CD4-positive, alpha-beta T cell treated with Interleukin-1 beta for 1 hour (primary cell): ENCODE measurements around the gene ZNF692.

Experiments
- DNase-seq, 2 donors: peaks; one replicate each; pipeline ENCODE4 v3.0.0-alpha.2; 2020 to 2022

The ZNF692 gene

DNA sequence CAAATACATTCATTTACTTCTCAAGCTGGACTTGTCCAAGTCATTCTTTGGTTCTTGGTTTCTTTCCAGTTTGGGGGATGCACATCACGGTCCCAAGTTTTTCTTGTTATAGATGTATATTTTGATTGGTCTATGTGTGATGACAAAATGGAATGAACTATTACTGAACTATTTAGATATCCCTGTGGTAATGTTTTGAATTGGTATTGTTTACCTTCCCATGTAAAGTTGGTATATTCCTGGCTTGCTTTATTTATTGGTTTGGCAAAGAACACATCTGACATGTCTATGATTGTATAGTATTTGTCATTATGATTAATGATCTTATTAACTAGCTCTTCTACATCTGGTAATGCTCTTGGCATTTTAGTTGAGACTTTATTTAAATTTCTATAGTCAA is 22.4 kb upstream of the ZNF692 start:
- DNase-seq: no peak

DNA sequence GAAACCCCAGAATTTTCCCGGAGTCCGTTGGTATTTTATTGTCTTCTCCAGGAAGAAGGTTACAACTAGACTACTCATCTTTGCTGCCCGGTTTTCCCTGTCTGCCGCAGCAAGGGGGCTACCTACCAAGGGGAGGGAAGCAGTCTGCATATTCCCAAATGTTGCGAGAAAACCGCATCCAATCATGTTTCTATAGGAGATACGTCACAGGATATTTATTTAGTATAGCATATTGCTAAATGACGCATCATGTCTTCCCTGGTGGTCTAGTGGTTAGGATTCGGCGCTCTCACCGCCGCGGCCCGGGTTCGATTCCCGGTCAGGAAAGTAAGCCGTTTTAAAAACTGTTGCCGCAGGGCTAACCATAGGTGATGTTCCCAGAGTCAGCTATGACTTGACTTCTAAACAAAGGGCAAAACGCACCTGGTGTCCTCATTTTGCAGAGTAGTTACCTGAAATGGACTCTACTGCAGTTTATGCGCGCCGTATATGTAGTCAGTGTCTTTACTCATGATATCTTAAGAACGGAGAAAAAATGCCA is 15.2 kb upstream of the ZNF692 start:
- DNase-seq: peak; percentile 86 to 90

DNA sequence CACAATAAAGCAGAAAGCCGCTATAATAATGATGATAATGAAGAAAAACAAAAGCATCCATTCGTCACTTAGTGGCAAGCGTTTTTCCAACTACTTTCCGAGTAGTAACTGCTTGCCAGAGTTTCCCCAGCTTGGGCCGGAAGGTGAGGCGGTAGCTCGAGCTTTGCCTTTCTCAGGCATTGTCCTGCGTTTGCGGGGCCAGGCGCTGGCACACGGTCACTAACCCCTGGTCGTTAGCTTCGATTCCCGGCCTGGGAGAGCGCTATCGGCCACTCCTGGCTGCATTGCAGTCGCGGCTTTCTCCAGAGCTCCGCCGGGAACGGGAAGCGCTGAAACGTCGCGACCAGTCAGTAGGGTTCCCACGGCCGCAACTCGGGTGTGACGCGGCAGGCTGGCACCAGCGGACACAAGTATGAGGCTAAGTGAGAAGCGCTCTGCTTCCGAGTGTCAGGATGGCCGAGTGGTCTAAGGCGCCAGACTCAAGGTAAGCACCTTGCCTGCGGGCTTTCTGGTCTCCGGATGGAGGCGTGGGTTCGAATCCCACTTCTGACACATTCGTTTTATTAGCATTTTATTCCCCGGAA is 14.6 kb upstream of the ZNF692 start:
- DNase-seq: peak; percentile 94

DNA sequence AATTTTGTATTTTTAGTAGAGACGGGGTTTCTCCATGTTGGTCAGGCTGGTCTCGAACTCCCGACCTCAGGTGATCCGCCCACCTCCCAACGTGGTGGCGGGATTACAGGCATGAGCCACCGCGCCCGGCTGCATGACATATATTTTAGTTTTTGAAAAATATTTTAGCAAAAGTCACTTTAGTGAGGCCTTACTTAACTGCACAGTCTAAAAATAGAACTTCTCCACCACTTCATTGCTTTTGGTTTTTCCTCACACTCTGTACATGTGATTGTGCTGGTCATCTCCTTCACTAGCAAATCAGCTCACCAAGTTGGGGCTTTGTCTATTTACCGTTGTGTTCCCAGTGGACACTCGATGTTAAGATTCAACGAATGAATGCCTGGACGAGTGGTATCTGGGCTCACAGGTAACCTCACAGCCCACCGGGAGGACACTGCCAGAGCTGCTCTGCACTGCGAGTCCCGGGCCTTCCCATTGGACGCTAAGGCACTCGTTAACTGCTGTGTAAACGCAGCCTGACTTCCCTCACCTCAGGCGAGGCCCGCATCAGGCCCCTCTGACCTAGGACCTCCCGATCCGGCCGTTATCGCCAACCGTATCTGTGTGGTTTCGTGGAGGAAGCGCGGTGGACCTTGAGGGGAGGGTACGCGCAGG is 14.0 kb upstream of the ZNF692 start:
- DNase-seq: peak; percentile 41 to 45

DNA sequence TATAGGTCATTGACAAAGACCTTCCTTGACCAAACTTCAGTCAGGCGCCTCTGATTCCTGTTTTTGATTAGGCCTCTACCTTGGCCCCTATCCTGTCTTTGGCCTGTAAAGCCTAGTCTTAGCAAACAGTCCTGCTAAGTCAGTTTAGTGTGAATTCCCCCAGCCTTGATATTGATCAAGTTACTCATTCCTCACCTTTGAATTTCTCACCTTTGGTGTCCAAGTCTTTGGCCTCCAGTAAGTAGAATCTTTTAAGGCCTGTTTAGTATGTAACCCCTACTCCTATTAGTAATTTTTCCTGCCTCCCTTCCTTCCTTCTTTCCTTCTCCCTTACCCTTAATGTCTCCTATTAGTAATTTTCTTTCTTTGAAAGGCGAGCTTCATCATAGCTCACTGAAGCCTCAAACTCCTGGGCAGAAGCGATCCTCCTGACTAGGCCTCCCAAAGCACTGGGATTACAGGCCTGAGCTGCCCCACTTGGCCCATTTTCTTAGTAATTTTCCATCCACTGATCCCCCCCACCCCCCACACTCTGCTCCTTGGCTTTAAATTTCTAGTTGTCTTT is 13.0 kb upstream of the ZNF692 start:
- DNase-seq: no peak

DNA sequence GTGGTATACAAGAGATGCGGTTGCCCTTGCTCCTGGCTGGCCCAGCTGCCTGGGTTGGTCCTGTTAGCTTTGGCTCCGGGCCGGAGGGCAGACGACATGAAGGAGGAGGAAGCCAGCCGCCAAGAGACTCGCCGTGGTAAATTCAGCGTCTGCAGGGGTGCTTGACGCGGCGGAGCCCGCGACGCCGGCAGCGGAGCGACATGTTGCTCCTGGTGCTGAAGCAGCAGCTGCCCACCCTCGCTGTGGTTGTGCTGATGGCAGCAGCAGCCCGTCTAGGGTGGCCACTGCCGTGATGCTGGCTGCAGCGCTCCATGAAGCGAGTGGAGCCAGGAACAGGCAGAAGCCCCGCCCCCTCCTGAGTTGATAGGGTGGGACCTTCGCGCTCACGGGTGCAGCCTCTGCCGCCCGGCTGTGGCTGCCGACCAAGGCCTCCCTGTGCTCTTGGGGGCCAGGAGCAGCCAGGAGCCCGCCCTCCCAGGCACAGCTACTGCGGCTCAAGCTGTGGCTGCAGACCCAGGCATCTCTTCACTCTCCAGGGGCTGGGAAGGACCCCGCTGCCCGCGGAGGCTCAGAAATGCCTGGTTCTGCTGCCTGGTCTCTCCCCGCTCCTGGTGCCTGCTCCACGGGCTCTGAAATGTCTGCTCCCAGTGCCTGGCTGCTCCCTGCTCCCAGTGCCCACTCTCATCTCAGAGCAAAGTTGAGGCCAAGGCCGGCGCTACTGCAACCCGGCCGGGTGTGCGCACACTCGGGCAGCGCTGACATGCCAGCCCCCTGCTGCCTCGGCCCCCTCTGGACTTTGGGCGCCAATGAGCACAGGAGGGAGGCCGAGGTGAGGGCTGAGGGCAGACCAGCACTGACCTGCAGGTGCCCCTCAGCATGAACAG is 4.4 kb upstream of the ZNF692 start:
- peak; percentile 81 to 83 for DNase-seq

DNA sequence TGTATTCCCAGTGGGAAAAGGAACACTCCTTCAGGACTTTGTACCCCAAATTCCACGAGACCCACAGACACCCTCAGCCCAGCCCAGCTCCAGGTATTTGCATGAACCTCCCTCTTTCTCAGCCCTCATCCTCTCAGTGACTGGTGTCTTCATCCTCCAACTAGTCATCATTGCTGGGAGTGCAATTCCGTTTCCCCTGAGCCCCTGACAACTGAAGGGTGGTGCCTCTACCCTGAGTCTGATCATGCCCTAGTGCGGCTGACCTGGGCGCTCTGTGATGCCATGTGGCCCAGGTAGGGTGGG is 3.8 kb upstream of the ZNF692 start:
- DNase-seq: no peak

DNA sequence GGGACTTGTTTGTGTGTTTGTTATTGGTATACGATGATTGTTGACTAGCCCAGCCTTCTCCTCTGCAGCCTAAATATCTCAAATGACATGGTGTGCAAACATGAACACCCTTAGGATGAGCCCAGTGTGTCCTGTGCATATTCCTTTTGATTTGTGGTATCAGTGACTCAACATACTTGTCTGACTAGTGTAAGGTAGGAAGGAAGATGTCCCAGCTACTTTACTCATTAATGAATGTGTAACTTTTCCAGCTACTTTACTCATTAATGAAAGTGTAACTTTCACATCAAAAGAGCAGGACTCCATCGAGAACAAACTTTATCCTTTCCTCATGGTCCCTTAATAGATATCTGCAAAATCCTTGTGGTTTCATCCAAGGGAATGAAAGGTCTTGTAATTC is 2.7 kb upstream of the ZNF692 start:
- no peak for DNase-seq

DNA sequence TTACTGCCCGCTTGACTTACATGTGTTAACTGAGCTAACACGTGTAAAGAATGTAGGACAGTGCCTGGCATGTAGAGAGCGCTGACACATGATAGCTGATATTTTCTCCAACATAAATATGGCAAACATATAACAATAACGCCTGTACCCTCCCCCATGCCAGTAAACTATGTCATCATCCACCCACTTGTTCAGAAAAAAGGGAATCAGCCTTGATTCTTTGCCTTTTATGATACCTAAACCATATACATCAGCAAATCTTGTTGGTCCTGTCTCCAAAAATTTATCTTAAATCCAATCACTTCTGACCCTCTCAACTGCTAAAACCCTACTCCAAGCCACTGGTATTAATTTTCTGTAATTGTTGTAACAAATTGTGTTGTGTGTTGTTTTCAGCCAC is 1.1 kb upstream of the ZNF692 start:
- DNase-seq: no peak

DNA sequence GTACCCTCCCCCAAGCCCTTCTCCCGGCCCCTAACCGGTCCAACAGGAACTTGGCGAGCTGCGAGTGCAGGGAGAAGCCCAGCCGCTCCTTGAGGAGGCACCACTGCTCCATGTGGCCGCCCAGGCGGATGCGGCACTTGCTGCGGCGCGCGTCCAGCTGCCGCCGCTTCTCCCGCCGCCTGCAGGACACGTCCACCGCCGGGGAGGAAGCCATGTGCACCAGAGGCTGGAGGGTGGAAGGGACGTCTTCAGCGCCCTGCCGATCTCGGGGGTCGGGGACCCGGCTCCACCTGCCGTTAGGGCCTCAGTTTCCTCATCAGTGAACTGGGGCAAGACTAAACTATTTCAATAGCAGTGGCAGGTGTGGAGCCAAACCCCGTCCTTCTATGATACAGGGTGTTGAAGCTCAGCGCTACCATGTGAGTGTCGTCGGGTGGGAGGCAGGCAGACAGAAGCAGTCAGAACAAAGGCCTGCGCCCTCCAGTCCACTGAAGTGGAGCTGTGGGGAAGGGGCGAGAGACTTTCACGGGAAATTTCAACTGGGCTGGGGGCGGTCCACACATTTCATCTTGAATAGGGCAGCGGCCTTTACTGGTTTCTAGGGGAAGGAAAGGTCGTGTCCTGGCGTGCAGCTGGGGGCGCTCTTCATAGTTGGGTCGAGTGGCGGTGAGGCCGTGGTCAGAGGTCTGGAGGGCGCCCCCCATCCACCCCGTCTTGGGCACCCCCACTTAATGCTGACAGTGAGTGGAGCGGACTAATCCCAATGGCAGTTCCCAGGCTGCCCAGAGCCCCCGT is 592 bp downstream of the ZNF692 start:
- DNase-seq: peak; percentile 21 to 33

DNA sequence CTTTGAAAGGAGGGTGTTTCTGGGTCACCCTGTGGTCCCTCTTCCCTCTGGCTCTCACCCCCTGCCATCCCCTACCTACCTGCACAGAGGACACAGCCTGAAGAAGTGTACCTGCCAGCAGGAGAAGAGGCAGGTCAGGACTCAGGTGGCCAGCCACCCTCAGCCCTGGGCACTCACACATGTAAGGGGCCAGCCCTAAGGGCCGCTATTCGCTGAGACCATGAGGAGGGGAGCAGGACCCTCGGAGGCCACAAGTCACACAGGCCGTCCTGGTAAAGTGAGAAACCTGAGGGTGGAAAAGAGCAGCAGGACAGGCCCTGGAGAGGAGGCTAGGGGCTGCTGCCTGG is 1.2 kb downstream of the ZNF692 start:
- no peak for DNase-seq

DNA sequence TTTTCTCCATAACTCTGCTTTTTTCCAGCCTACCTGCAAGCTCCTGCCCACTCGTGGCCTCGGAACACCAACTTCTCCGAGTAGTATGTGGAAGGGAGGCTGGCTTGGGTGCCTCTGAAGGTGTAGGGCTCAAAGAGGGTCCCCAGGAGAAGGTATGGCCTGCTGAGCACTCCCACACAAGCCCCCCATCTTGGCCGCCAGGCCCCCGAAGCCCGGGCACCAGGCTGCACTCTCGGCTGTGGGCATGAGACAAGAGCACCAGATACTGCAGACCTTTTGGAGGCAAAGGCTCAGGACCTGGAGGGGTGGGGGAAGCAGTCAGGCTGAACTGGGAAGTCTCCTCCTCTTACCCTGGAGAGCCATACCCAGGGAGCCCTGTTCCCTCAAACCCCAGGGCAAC is 1.7 kb downstream of the ZNF692 start:
- no peak for DNase-seq

DNA sequence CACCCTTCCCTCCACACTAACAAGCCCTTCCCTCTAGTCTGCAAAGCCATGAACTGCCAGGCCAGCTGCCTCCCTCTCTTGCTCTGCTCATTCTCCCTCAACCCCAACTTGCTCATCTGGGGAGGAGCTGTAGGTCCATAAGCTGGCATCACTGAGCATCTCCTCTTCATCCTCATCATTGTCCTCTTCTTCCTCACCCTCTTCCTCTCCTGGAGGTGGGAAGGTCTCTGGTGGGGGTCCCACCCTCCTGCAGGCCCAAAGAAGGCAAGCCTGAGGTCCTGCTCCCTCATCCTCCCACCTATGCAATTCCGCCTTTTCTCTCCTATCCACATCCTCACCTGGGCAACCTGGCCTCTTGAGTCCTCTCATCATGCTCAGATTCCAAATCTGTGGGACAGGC is 2.7 kb downstream of the ZNF692 start:
- DNase-seq: no peak

DNA sequence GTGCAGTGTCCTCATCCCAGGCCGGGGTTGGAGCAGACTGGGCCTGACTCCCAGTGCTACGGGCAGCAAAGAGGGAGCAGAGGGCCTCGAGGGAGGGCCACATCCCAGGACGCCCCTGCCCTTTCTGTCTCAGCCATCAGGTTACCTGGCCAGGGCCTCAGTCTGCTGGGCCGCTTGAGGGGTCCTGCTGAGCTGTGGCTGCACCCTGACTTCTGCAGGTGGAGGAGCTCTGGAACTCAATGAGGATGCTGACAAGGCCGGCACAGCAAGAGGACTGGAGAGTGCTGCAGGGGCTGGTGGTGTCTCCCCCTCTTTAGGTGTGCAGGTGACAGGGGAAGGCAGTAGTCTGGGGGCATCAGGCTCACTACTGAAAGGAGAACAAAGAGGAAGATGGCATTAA is 3.3 kb downstream of the ZNF692 start:
- no peak for DNase-seq

DNA sequence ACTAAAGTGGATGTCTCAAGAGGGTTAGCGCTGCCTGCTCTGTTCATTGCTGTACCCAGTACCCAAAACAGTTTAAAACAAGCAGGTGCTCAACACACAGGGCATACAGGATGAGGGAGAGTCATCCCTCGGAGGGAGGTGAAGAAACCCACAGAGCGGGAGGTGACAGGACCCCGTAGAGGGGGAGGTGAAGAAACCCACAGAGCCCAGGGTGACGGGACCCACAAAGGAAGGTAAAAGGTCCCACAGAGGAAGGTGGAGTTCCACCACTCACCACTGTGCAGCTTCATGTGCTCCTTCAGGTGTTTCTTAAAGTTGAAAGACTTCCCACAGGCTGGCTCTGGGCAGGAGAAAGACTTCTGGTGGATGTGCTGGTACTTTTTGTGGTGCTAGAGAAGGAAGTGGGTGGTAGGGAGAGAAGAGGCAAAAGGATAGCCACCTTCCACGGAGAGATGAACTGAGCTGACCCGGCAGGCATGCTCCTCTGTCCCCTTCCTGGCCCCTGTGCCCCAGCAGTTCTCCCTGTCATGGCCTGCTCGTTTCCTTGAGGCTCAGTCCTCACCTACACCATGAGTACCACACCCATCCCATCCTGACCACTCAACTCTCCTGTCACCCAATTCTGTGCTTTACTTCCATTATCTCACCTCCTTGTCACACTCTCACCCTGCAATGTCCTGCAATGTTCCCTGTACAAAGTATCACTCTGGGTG is 5.1 kb downstream of the ZNF692 start:
- DNase-seq: peak; percentile 48 to 56

DNA sequence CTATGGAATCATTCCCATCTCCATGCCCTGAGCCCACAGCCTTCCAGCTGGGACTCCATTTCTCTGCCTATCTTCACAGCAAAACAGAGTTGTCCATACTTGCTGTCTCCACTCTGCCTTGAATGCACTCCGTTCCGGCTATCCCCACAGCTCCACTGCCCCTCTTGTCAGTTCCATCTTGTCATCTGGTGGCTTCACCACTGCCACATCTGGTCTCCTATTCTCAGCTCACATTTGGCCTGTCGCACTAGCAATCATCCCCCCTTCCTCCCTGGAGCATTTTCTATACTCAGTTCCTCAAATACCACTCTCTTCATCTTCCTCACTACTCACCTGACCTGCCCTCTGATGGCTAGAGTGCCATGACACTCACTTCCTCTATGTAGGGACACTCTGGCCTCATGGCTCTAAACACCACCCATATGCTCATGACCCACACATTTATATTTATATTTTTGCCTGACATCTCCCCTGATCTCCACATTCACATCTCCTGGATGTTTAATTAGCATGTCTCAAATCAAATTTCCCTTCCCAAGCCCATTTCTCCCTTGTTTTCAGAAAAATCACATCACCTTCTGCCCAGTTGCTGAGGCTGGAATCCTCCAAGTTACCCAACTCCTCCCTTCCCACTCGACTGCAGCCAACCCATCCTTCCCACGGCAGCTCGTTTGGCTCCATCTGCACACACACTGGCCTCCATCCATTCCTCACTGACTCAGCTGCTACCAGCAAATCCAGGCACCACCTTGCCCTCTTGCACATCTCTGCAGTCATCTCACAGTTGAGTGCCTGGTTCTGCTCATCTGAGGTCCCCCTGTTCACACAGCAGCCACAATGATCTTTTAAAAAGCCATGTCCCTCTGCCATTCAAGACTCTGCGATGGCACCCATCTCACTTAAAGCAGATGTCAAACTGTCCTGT is 6.1 kb downstream of the ZNF692 start:
- no peak for DNase-seq

DNA sequence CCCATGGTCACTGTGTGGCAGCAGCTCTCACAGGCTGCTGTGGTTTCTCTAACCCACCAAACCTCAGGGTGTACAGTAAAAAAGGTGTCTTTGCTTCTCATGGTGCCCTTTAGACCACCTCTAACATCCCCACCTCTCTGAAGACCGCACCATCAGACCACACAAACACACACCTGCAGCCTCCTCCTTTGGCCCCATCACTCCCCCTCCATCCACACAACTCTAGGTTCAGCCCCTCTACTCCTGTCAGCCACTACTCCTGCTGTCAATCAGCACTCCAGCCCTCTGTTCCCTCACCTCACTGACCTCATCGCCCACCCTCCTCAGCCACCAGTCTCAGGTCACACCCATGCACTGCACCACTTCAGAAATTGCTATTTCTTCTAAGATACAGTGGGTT is 7.5 kb downstream of the ZNF692 start:
- DNase-seq: no peak

DNA sequence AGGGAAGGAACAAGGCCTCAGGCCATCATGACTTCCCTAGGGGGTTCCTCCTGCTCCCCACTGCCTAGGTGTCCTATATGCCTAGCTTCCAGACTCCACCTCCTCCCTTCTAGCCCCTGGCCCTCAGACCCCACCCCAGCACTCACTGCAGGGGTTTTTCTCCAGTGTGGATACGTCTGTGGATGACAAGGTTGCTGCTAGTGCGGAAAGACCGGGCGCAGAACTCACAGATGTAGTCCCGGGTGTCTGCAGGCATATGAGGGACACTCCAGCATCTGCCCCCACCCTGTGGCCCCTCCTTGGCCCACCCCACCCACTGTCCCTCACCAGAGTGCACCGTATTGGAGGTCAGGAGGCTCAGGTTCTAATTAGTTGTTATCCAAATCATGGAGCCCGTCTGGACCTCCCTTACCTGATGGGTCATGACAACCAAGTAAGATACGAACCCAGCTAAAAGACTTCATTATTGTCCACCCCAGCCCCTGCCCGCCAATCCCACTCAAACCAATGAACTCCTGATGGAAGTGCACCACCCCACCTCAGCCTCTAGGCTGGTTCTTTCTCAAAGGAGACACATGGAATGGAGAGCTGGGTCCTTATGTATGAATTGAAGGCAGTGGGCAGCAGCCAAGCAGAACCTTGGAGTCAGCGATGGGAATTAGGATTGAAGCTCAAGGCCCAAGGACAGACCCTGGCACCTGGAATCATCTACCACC is 8.2 kb downstream of the ZNF692 start:
- DNase-seq: no peak

DNA sequence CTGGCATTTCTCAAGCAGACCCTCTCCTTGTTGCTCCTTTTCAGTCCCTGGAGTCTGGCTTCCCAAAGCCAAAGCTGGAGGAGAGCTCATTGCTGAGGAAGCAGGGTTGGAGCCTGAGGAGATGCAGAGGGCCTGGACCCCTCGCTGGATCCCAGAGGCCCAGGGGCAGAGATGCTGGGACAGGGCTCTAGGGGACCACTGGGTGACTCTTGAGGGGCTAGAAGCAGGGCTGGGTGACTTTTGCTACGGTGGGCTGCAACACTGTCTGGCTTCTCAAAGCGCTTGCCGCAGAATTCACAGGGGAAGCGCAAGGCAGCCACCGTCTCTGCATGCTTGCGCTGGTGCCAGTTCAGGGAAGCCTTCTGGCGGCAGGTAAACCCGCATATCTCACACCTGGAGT is 8.8 kb downstream of the ZNF692 start:
- DNase-seq: no peak

DNA sequence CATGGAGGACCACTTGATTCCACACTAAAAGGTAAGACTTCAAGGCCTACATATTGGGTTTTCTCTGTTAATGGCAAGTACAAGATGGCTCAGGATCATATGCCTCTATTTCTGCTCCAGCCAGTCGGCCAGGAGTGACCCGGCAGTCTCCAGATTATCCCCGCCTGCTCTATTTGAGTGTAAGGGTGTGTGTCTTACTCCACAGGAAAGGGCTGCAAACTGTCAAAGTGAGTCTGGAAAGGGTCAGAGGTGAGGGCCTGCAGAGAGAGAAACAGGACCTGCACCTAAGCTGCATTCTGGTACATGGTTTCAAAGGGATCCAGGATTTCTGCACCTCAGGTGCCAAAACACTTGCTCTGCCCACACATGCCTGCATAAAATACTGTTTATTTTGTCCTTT is 9.2 kb downstream of the ZNF692 start:
- DNase-seq: no peak

DNA sequence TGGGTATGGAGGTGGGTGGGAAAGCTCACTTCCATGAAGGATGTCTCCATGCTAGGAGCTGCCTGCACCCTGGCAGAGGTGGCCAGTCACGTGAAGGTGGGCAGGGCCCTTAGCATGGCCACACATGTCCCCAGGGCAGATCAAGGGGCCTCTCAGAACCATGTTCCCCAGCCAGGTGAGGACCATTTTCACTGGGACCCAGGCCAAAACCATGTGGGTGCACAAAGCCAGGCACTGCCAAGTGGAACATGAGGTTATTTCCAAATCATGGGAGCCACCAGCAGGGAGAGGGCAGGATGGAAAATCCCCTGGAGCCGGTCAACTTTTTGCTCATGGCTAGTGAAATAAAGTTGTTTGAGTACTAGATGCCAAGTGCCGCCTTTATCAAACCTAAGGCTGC is 9.7 kb downstream of the ZNF692 start:
- no peak for DNase-seq
